HG03558 (cell line): ENCODE data around the gene SPDYE6.
"Not testable (repeated sequence)": the region's sequence is repeated elsewhere in the genome, so short reads cannot be mapped to it uniquely, and the experiment has no call there.

Experiments
- ATAC-seq: cut with Tn5 transposase; IDR thresholded peaks from one replicate; pipeline ENCODE4 v1.9.1; 2021; ENCODE audit warnings: moderate number of reproducible peaks; ENCODE audit not compliant: unreplicated experiment; ENCODE audit errors: extremely low read depth

The SPDYE6 gene

GRCh38 chr7:102364394-102364886 is 8.2 kb upstream of the SPDYE6 start:
- not testable (repeated sequence) for ATAC-seq

DNA sequence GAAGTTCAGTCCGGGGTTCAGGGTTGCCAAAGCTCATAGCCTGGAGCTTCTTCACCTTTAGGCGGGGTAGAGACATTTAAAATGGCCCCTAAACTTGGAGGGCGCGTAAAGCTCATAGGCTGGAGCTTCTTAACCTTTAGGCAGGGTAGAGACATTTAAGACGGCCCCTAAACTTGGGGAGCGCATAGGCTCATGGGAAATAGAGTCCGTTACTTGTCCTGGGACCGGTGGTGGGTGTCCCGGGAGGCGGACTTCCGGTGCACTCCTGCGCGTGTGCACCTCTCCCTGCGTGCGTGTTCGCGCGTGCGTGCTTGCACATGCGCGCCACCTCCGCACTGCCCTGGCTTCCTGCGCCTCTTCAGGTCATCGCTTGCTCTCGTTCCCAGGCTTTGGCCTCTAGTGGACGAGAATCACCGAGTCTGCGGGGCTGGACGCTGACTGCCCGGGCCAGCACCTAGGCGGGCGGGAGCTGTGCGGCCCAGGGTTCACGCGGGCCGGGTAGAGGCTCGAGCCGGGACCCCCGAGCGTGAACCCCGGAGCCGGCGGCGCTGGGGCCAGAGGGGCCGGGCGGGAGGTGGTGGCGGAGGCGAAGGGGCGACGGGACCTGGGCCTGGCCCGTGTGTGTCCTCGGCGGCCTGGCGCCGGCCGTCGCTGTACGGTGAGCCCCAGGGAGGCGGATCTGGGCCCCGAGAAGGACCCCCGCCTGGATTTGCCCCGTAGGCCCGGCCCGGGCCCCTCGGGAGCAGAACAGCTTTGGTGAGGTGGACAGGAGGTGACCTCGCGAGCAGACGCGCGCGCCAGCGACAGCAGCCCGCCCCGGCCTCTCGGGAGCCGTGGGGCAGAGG is 7.5 kb upstream of the SPDYE6 start:
- peak; percentile 89 for ATAC-seq

GRCh38 chr7:102346983-102347382 is 9.3 kb downstream of the SPDYE6 start:
- not testable (repeated sequence) for ATAC-seq

- not testable (repeated sequence) for ATAC-seq
These were observed 15.5 kb downstream of the SPDYE6 start for GRCh38 chr7:102340599-102341368.

GRCh38 chr7:102337420-102337819 is 18.8 kb downstream of the SPDYE6 start:
- not testable (repeated sequence) for ATAC-seq

GRCh38 chr7:102337002-102337401 is 19.2 kb downstream of the SPDYE6 start:
- not testable (repeated sequence) for ATAC-seq

DNA sequence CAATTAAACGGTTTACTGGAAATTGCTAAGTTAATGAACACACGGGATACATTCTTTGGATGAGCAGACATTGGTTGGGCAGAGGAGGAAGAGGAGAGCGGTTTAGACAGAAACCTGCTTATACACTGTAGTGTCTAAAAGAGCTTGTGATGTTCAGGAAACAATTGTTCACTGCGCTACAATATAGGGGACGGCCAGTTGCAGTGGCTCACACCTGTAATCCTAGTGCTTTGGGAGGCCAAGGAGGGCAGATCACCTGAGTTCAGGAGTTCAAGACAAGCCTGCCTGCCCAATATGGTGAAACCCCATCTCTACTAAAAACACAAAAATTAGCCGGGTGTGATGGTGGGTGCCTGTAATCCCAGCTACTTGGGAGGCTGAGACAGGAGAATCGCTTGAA is 20.7 kb downstream of the SPDYE6 start:
- not testable (repeated sequence) for ATAC-seq

DNA sequence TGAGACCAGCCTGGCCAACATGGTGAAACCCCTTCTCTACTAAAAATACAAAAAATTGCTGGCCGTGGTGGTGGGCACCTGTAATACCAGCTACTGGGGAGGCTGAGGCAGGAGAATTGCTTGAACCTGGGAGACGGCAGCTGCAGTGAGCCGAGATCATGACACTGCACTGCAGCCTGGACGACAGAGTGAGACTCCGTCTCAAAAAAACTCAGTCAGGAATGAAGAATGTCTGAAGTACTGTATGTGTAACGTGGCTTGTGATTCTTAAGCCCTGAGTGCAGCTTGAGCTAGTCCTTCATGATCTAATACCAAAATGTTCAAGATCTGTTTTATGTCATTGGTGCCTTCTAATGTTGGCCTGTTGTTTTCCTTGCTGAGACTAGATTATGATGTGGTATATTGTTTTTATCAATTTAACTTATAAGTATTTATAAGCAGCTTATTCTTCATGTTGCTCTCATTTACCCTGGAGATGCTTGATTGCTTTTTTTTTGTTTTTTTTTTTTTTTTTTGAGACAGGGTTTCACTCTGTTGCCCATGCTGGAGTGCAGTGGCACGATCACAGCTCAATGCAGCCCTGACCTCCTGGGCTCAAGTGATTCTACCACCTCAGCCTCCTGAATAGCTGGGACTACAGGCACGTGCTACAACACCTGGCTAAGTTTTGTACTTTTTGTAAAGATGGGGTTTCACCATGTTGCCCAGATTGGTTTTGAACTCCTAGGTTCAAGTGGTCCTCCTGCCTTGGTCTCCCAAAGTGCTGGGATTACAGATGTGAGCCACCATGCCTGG is 25.4 kb downstream of the SPDYE6 start:
- ATAC-seq, result not testable (repeated sequence)

- not testable (repeated sequence) for ATAC-seq
These were observed 26.9 kb downstream of the SPDYE6 start for GRCh38 chr7:102329366-102329765.

DNA sequence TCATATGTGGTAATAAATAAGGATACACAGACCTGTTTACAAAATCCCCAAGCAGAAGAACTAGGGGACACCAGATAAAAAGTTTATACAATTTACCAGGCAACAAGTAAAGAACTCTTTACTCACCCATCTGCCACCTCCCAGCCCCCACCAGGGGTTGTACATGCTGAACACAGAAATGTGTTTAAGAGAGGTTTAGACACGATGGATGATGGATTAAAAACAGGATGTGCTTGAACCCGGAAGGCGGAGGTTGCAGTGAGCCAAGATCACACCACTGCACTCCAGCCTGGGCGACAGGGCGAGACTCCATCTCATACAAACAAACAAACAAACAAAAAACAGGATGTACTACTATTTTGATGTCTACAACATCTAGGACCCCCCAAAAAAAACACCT is 27.4 kb downstream of the SPDYE6 start:
- ATAC-seq, result not testable (repeated sequence)

DNA sequence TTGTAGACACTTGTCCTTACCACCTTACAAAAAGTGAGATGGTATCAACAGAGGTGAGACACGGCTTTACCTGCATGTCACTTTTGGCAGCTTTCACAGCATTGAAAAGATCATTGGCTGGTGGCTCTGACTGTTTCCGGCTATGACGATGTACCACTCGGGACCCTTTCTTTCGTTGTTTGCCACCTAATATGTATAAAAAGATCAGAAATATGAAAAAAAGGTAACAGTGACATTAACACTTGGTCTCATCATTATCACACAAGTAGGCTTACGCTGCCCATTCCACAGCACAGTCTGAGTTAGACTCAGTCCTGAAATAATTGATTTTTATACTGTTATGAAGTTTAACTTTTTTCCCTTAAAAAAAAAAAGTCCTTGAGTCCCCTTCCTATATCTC is 29.1 kb downstream of the SPDYE6 start:
- ATAC-seq, result not testable (repeated sequence)

DNA sequence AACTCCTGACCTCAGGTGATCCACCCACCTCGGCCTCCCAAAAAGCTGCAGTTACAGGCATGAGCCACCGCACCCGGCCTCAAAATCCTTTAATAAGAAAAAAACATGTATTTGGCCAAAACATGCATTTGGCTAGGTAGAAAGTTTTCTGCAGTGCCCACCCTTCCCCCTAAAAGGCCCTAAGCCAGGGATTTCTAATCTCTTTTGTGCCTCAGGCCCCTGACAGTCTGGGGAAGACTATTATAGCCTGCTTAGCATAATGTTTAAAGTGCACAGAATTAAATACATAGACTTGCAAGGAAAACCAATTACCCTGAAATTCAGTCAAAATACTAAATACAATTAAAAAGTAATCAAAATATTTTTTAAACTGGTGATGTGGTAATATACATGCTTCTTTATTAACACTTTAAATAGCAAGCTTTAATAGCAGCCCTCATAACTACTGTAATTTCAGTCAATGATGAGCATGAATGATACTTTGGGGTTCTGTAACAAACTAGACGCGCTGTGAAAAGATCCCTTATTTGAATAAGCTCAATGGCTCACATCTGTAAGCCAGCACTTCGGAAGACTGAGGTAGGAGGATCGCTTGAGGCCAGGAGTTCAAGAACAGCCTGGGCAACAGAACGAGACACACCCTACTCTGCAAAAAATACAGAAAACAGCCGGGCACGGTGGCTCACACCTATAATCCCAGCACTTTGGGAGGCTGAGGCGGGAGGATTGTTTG is 29.9 kb downstream of the SPDYE6 start:
- no peak for ATAC-seq

DNA sequence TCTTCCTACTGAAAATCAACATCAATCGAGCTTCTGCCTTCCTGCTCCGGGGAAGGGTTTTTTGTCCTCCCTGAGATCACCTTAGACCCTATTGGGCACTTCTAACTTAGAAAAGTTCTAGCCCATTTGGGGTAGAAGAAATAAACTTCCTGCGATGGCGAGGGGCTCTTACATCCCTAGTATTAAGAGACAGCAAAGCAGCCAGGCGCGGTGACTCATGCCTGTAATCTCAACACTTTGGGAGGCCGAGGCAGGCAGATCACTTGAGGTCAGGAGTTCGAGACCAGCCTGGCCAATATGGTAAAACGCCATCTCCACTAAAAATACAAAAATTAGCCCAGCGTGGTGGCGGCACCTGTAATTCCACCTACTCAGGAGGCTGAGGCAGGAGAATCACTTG is 31.1 kb downstream of the SPDYE6 start:
- not testable (repeated sequence) for ATAC-seq

DNA sequence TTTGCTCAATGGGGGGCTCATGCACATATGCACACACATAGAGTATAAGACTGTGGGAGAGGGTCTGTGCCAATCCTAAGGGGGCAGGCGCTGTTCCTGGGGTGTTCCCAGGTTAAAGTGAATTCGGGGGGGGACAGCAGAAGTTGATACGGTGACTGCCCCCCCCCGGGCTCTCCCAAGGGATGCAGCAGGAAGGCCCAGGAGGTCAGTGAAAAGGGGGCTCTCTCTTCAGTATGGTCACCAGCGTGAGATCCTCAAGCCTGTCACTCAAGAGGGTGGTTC is 32.4 kb downstream of the SPDYE6 start:
- ATAC-seq, result no peak

GRCh38 chr7:102322202-102322715 is 34.0 kb downstream of the SPDYE6 start:
- ATAC-seq, result no peak

DNA sequence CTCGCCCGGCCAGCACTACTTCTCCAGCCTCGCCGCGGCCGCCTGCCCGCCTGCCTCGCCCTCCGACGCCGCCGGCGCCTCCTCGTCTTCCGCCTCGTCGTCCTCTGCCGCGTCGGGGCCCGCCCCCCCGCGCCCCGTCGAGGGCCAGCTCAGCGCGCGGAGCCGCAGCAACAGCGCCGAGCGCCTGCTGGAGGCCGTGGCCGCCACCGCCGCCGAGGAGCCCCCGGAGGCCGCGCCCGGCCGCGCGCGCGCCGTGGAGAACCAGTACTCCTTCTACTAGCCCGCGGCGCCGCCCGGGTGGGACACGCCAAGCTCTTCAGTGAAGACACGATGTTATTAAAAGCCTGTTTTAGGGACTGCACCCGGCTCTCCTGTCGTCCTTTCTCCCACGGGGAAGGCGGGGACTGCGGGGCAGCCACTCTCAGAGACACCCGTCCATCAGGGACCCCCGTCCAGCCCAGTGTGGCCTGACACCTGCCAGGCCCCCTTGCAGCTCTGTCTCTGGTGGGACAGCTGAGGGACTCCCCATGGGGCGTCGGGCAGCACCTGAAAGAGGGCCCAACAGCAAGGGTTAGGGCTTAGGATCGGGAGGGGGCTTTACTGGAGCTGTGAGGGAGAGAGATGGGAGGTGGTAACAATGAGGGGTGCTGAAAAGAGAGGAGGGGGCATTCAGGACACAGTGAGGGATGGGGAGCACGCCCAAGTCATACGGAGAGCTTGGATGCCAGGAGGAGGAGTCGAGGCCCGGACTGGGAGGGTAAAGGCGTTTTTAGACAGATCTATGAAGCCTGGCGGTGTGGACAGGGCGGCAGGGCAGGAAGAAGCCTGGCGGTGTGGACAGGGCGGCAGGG is 34.7 kb downstream of the SPDYE6 start:
- no peak for ATAC-seq

GRCh38 chr7:102320601-102321350 is 35.5 kb downstream of the SPDYE6 start:
- no peak for ATAC-seq

- no peak for ATAC-seq
These were observed 36.1 kb downstream of the SPDYE6 start for GRCh38 chr7:102320181-102320580.
